HepG2 (cell line): ENCODE data around the gene DIPK1A. TPM values are rescaled to one million over a fixed set of nuclear protein-coding genes. Genes with fewer than 3 reads are reported as not detected.

Experiments
- ATF7 ChIP-seq, 2 experiments: fragments of 450-650 bp in 1 of 2; sonication (generic) in 1 of 2; formaldehyde crosslinking in 1 of 2; IDR thresholded peaks; 2 replicates each; pipeline versions ENCODE4 v1.4.0 to v1.6.1; 2016 to 2020; ENCODE audit warnings: antibody characterized with exemption in 1 of 2, mild to moderate bottlenecking in 1 of 2, missing genetic modification reagents in 1 of 2
- ATF7-NPFF ChIP-seq: sonication (generic); formaldehyde crosslinking; IDR thresholded peaks from 2 replicates; pipeline ENCODE4 v1.8.1; 2023; ENCODE audit warnings: mild to moderate bottlenecking, low read depth, missing genetic modification reagents, moderate library complexity
- CAMTA2 ChIP-seq: sonication (generic); formaldehyde crosslinking; IDR thresholded peaks from 2 replicates; pipeline ENCODE4 v1.4.0; 2020; ENCODE audit warnings: mild to moderate bottlenecking, missing genetic modification reagents, borderline replicate concordance
- FOXA1 ChIP-seq, 2 experiments: fragments of 450-650 bp in 1 of 2; sonication (generic) in 1 of 2; formaldehyde crosslinking in 1 of 2; IDR thresholded peaks; 2 replicates each; pipeline versions ENCODE4 v1.4.0 to v1.6.1; 2016 to 2020; ENCODE audit warnings: missing genetic modification reagents in 1 of 2
- GABPB1 ChIP-seq: IDR thresholded peaks from 2 replicates; pipeline ENCODE4 v1.6.1; 2016; ENCODE audit warnings: mild to moderate bottlenecking, missing genetic modification reagents, moderate library complexity, missing compliant biosample characterization
- GZF1 ChIP-seq: sonication (generic); formaldehyde crosslinking; IDR thresholded peaks from 2 replicates; pipeline ENCODE4 v1.5.1; 2020; ENCODE audit warnings: mild to moderate bottlenecking, missing genetic modification reagents
- HNRNPL ChIP-seq: fragments of 200-400 bp; formaldehyde crosslinking; IDR thresholded peaks from 2 replicates; pipeline ENCODE4 v1.6.1; 2017; ENCODE audit warnings: mild to moderate bottlenecking, low read depth, low read length
- HOXA9 ChIP-seq: sonication (generic); formaldehyde crosslinking; IDR thresholded peaks from 2 replicates; pipeline ENCODE4 v1.8.1; 2022; ENCODE audit warnings: missing genetic modification reagents, mild to moderate bottlenecking, moderate library complexity, borderline replicate concordance
- NFE2 ChIP-seq: sonication (generic); formaldehyde crosslinking; IDR thresholded peaks from 2 replicates; pipeline ENCODE4 v1.4.0; 2020; ENCODE audit warnings: missing genetic modification reagents
- SMYD3 ChIP-seq: sonication (generic); formaldehyde crosslinking; IDR thresholded peaks from 2 replicates; pipeline ENCODE4 v1.8.1; 2023; ENCODE audit warnings: mild to moderate bottlenecking, missing genetic modification reagents
- SOX5 ChIP-seq: IDR thresholded peaks from 2 replicates; pipeline ENCODE4 v1.6.1; 2016; ENCODE audit warnings: borderline replicate concordance
- SP1 ChIP-seq, 2 experiments: fragments of 450-650 bp in 1 of 2; sonication (generic) in 1 of 2; formaldehyde crosslinking in 1 of 2; IDR thresholded peaks; 2 replicates each; pipeline versions ENCODE4 v1.4.0 to v1.6.1; 2016 to 2020; ENCODE audit warnings: missing genetic modification reagents in 1 of 2
- TRIM24 ChIP-seq: sonication (generic); formaldehyde crosslinking; IDR thresholded peaks from 2 replicates; pipeline ENCODE4 v1.8.0; 2022; ENCODE audit warnings: mild to moderate bottlenecking, missing genetic modification reagents
- YEATS2 ChIP-seq: sonication (generic); formaldehyde crosslinking; IDR thresholded peaks from 2 replicates; pipeline ENCODE4 v1.4.0; 2020; ENCODE audit warnings: missing genetic modification reagents, borderline replicate concordance
- ZNF274 ChIP-seq: sonication (generic); formaldehyde crosslinking; IDR thresholded peaks from 2 replicates; pipeline ENCODE4 v1.5.1; 2020; ENCODE audit warnings: mild to moderate bottlenecking, missing genetic modification reagents
- ZNF543 ChIP-seq: sonication (generic); formaldehyde crosslinking; IDR thresholded peaks from 2 replicates; pipeline ENCODE4 v1.4.0; 2020; ENCODE audit warnings: mild to moderate bottlenecking, missing genetic modification reagents
- ZNF557 ChIP-seq: sonication (generic); formaldehyde crosslinking; IDR thresholded peaks from 2 replicates; pipeline ENCODE4 v1.4.0; 2020; ENCODE audit warnings: missing genetic modification reagents
- ZNF567 ChIP-seq: sonication (generic); formaldehyde crosslinking; IDR thresholded peaks from 2 replicates; pipeline ENCODE4 v1.8.1; 2023; ENCODE audit warnings: mild to moderate bottlenecking, missing genetic modification reagents, borderline replicate concordance
- ZNF720 ChIP-seq: sonication (generic); formaldehyde crosslinking; IDR thresholded peaks from 2 replicates; pipeline ENCODE4 v1.4.0; 2020; ENCODE audit warnings: missing genetic modification reagents
- polyA plus RNA-seq, 8 experiments: library from polyadenylated mRNA; depleted of rRNA in 3 of 8; stranded (reverse) in 7 of 8; unstranded in 1 of 8; fragments of >200 nt; fragmentation: Illumina TruSeq in 4 of 8; extraction: Trizol in 4 of 8; gene quantifications; 2 replicates each; pipeline versions ENCODE4 v1.2.1 to v1.2.3, GENCODE V29; 2011 to 2016; ENCODE audit warnings: low read depth in 4 of 8, missing spikeins in 1 of 8, mixed read lengths in 1 of 8; ENCODE audit not compliant: insufficient read depth in 1 of 8
- total RNA-seq, 5 experiments: library from RNA; depleted of rRNA; stranded (reverse); fragments of >200 nt; fragmentation: Illumina TruSeq; extraction: Trizol; gene quantifications; 2 replicates each; pipeline ENCODE4 v1.2.3, GENCODE V29; 2016; ENCODE audit warnings: low read depth in 1 of 5
- TF ChIP-seq, protein P1 (sequence below): sonication (generic); formaldehyde crosslinking; IDR thresholded peaks from 2 replicates; pipeline ENCODE4 v1.5.1; 2020; ENCODE audit warnings: mild to moderate bottlenecking, moderate library complexity, missing genetic modification reagents
- TF ChIP-seq, protein P2 (sequence below): sonication (generic); formaldehyde crosslinking; conservative IDR thresholded peaks from 2 replicates; pipeline ENCODE4 v1.4.0; 2020; ENCODE audit warnings: missing genetic modification reagents
- TF ChIP-seq, protein P3 (sequence below): sonication (generic); formaldehyde crosslinking; IDR thresholded peaks from 2 replicates; pipeline ENCODE4 v1.4.0; 2020; ENCODE audit warnings: missing genetic modification reagents, borderline replicate concordance

Gene DIPK1A
- total and polyA plus RNA-seq, 2 of the 13 experiments (the other 11 are each of a cell fraction or from before 2014, with no cell fraction given) = 8.4 TPM

- TF ChIP-seq ZNF567 = 0 out of 2 replicates have a peak, but pooled peaks have one; percentile 72
- TF ChIP-seq YEATS2 = peak; percentile 100
- TF ChIP-seq GZF1 (CRISPR knock-in tag) = peak; percentile 55; the same call in 1 of the 2 replicates
- 0 out of 2 replicates have a peak, but pooled peaks have one; percentile 27 for TF ChIP-seq ATF7 (IDR thresholded peaks at IDR 0.05)
- peak; percentile 63; the same call in 1 of the 2 replicates for TF ChIP-seq ATF7 (CRISPR knock-in tag; IDR thresholded peaks at IDR 0.05)
- TF ChIP-seq, protein P1, sequence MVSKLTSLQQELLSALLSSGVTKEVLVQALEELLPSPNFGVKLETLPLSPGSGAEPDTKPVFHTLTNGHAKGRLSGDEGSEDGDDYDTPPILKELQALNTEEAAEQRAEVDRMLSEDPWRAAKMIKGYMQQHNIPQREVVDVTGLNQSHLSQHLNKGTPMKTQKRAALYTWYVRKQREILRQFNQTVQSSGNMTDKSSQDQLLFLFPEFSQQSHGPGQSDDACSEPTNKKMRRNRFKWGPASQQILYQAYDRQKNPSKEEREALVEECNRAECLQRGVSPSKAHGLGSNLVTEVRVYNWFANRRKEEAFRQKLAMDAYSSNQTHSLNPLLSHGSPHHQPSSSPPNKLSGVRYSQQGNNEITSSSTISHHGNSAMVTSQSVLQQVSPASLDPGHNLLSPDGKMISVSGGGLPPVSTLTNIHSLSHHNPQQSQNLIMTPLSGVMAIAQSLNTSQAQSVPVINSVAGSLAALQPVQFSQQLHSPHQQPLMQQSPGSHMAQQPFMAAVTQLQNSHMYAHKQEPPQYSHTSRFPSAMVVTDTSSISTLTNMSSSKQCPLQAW (CRISPR knock-in tag) = peak; percentile 95
- TF ChIP-seq NFE2 = no peak; the same call in 1 of the 2 replicates
- peak; percentile 89 for TF ChIP-seq HOXA9 (CRISPR knock-in tag)
- peak; percentile 84 for TF ChIP-seq GABPB1 (CRISPR knock-in tag)
- peak; percentile 92; the same call in 1 of the 2 replicates for TF ChIP-seq HNRNPL
- peak; percentile 95 for TF ChIP-seq ZNF274 (CRISPR knock-in tag)
- TF ChIP-seq ZNF543 = peak; percentile 84
- peak; percentile 88 for TF ChIP-seq ZNF557
- TF ChIP-seq SMYD3 (CRISPR knock-in tag) = 0 out of 2 replicates have a peak, but pooled peaks have one; percentile 37
- TF ChIP-seq, protein P2, sequence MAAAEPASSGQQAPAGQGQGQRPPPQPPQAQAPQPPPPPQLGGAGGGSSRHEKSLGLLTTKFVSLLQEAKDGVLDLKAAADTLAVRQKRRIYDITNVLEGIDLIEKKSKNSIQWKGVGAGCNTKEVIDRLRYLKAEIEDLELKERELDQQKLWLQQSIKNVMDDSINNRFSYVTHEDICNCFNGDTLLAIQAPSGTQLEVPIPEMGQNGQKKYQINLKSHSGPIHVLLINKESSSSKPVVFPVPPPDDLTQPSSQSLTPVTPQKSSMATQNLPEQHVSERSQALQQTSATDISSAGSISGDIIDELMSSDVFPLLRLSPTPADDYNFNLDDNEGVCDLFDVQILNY (CRISPR knock-in tag) = no peak
- TF ChIP-seq SP1 (IDR thresholded peaks at IDR 0.05) = no peak
- TF ChIP-seq SP1 (CRISPR knock-in tag; IDR thresholded peaks at IDR 0.05) = peak; percentile 81
- TF ChIP-seq CAMTA2 = peak; percentile 99
- TF ChIP-seq, protein P3, sequence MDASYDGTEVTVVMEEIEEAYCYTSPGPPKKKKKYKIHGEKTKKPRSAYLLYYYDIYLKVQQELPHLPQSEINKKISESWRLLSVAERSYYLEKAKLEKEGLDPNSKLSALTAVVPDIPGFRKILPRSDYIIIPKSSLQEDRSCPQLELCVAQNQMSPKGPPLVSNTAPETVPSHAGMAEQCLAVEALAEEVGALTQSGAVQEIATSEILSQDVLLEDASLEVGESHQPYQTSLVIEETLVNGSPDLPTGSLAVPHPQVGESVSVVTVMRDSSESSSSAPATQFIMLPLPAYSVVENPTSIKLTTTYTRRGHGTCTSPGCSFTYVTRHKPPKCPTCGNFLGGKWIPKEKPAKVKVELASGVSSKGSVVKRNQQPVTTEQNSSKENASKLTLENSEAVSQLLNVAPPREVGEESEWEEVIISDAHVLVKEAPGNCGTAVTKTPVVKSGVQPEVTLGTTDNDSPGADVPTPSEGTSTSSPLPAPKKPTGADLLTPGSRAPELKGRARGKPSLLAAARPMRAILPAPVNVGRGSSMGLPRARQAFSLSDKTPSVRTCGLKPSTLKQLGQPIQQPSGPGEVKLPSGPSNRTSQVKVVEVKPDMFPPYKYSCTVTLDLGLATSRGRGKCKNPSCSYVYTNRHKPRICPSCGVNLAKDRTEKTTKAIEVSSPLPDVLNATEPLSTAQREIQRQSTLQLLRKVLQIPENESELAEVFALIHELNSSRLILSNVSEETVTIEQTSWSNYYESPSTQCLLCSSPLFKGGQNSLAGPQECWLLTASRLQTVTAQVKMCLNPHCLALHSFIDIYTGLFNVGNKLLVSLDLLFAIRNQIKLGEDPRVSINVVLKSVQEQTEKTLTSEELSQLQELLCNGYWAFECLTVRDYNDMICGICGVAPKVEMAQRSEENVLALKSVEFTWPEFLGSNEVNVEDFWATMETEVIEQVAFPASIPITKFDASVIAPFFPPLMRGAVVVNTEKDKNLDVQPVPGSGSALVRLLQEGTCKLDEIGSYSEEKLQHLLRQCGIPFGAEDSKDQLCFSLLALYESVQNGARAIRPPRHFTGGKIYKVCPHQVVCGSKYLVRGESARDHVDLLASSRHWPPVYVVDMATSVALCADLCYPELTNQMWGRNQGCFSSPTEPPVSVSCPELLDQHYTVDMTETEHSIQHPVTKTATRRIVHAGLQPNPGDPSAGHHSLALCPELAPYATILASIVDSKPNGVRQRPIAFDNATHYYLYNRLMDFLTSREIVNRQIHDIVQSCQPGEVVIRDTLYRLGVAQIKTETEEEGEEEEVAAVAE (CRISPR knock-in tag) = peak; percentile 89
- TF ChIP-seq TRIM24 = peak; percentile 65; the same call in 1 of the 2 replicates
- no peak for TF ChIP-seq FOXA1 (IDR thresholded peaks at IDR 0.05)
- TF ChIP-seq FOXA1 (CRISPR knock-in tag; IDR thresholded peaks at IDR 0.05) = no peak; the same call in 1 of the 2 replicates
- TF ChIP-seq ATF7-NPFF (CRISPR knock-in tag) = peak; percentile 89
- peak; percentile 64; the same call in 1 of the 2 replicates for TF ChIP-seq SOX5
- no peak for TF ChIP-seq ZNF720 (CRISPR knock-in tag)
Measured at GRCh38 chr1:92831762-92832536, 129.3 kb downstream of the DIPK1A start, which contains the start of gene RPL5 (continued).
